Lower leg skin (tissue), 3 donors: ENCODE results near the gene SRGAP2C.
"Not testable (repeated sequence)": the region's sequence is repeated elsewhere in the genome, so short reads cannot be mapped to it uniquely, and the experiment has no call there.

Source experiments
- POLR2A ChIP-seq, 2 donors: fragments of 450-650 bp; IDR thresholded peaks; one replicate each; pipeline ENCODE4 v1.6.1; 2016 to 2017; ENCODE audit warnings: antibody characterized with exemption in 2 of 2, mild to moderate bottlenecking in 1 of 2, moderate library complexity in 1 of 2
- TF ChIP-seq, protein P1 (sequence below), 3 donors: fragments of 450-650 bp; IDR thresholded peaks; one replicate each; pipeline ENCODE4 v1.5.1; 2016; ENCODE audit warnings: antibody characterized with exemption in 3 of 3, mild to moderate bottlenecking in 3 of 3, moderate library complexity in 2 of 3

DNA sequence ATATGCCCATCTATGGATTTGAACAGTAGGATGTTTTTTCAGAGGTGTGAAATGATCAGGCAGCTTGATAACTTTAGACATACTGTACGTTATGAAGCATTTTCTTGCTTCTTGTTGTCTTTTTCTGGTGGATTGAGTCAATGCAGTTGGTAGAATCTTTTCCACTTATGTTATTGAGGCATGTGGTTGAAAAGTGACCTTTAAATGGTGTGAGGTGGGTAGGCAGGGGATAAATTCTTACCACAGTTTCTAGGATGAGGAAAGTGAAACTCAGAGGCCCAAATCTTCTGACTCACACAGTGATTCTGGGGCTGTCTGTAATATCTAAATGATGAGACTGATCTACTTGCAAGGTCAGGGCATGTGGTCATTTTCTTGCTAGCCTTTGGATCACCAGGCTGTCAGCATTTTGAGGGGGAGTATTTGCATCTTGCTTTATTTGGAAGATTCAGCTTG lies 79.0 kb downstream of the SRGAP2C start:
- TF ChIP-seq, protein P1, sequence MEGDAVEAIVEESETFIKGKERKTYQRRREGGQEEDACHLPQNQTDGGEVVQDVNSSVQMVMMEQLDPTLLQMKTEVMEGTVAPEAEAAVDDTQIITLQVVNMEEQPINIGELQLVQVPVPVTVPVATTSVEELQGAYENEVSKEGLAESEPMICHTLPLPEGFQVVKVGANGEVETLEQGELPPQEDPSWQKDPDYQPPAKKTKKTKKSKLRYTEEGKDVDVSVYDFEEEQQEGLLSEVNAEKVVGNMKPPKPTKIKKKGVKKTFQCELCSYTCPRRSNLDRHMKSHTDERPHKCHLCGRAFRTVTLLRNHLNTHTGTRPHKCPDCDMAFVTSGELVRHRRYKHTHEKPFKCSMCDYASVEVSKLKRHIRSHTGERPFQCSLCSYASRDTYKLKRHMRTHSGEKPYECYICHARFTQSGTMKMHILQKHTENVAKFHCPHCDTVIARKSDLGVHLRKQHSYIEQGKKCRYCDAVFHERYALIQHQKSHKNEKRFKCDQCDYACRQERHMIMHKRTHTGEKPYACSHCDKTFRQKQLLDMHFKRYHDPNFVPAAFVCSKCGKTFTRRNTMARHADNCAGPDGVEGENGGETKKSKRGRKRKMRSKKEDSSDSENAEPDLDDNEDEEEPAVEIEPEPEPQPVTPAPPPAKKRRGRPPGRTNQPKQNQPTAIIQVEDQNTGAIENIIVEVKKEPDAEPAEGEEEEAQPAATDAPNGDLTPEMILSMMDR (IDR thresholded peaks at IDR 0.05) = not testable (repeated sequence)
- not testable (repeated sequence) for TF ChIP-seq POLR2A (IDR thresholded peaks at IDR 0.05)
